NCI-H526 treated with DMSO at 0.1 percent for 48 hours (cell line): ENCODE measurements around the gene CKLF.

ENCODE experiments used
- DNase-seq: peaks from one replicate; lab custom pipeline; 2025; lab: John Stamatoyannopoulos, UW

Gene CKLF

DNA sequence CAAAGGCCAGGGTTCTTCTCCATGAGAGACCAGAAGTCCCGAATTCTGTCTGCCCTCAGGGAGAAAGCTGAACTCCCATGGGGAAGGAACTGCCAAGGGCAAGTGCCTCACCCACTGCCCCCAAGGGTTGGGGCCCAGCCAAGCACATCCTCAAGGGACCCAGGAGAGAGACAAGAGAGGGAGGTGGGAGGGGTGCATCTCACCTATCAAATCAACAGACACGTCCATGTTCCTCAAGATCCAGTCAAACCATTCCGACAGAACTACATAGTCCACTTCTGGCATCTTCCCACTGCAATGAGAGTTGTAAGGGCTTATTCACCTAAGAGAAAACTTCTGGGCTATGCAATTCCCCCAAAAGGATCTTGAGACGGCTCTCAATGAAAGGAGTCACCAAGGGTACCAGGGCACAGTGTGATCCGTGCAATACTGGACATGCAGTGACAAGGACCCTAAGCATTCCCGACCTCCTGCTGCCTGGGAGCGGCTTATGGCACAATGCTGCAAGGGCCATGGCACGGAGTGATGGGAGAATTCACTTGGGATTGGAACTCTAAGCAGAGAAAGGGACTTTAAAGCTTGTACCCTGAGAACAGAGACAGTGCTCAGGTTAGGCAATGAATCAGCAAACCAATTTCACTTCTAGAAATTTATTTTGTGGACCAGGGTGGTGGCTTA is 34.7 kb upstream of the CKLF start:
- no peak for DNase-seq

DNA sequence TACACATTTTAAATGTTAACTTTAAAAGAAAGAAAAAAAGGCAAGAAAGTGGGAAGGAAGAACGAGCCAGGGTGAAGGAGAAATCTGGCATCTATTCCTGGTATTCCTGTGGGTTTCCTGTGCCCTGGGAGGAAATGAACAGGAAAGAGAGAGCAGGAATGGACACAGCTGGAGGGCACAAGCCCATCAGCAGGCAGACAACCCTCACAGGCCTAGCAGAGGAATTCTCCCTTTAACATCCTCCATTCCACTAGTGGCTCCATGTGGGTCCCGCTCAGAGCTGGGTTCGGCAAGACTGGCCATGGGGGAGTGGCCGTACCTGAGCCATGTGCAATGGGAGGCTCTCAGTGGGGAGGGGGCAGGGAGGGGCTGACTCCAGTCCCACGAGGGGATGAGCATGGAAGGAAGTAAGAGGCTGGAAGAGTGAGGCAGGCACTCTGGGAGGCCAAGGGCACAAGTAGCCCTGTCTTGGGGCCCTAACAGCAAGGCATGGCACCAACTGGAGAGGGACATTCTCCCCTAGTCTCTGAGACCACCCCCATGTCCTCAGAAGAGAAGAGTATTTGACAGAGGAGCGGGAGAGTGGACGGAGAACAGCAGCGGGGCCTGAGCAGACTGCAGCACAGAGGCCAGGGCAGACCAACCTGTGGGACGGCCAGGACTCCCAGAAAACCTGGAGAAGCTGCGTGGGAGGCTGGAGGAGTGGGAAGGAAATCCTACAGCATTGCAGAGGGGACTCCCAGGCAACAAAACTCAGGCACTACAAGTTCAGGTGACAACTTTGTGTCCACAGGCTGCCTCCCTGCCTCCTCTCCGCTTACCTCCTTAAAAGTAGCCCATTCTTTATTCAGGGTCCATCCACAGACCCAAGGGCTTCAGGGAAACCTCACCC is 32.6 kb upstream of the CKLF start:
- no peak for DNase-seq

DNA sequence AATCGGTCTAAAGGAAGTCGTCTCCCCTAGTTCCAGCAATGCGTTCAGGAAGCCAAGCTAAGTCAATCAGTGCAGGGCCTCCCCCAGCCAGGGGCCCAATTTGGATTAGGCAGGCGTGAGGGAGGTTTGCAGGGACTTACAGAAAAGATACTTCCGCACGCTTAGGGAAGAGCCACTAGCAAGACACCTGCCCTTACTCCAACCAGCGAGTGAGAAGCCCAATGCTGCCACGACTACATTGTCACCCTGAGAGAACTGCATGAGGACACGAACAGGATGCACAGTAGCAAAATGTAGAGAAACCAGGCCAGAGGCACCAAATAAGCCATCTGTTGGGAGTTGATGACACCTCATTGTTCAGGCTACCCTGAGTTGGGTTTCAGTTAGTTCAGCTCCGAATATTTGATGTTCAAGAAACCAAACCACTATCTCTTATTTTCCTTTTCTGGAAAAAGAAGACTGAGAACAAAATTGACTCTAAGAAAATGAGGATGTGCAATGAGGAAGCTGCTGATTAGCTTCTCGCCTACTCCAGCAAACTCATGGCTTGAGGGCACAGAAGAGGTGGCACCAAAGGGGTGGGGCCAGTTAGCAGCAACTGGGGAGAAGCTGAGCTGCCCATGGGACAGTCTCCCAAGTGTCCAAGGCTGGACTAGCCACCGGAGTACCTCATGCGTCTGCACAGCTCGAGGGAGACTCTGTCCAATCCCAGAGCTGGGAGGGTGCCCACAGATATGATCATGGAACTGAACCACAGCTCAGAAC is 31.8 kb upstream of the CKLF start:
- DNase-seq: no peak

DNA sequence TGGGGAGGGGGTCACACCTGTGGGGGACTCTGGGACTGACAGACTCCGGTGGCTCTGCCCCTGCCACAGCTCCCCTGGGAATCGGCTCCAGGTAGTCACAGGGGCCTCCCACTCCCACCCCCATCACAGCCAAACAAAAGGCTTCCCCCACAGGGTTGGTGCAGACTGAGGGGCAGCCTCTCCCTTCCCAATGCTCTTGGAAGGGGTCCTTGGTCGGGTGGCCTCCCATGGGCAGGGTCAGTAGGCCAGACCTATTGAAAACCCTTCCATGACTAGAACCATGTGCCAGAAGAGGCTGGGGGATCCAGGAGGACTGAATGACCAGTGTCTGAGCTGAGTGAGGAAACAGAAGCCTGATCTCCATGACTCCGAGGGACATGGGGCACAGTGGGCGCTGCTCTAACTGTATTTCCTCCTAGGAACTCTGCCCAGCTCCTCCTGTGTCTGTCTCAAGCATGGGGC is 31.1 kb upstream of the CKLF start:
- no peak for DNase-seq

DNA sequence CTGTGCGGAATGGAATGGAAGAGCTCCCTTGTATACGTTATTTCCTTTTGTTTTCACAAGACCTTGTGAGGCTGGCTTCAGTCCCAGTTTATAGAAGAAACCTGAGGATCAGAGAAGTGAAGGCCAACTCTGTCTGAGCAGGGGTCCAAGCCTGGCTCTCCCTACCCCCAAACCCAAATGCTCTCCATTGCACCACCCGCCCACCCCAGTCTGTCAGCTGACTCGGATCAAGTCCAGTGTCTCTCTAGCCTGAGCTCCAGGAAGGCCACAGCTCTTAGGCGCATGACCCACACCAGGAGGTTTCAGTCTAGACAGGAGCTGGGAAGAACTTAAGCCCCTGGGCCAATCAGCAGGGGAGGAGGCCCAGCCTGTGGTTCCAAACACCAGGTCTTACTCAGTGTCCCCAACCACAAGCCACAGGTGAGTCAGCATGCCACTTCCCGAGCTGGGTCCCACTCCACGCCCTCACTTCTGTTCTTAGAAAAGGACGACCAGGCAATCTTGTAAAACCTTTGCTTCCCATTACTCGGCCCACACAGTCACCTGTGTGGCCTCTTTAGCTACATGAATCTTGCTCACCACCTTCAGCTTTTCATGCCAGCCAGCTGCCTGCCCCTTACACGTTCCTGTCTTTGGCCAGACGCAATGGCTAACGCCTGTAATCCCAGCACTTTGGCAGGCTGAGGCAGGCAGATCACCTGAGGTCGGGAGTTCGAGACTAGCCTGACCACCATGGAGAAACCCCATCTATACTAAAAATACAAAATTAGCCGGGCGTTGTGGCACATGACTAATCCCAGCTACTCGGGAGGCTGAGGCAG is 30.2 kb upstream of the CKLF start:
- no peak for DNase-seq

DNA sequence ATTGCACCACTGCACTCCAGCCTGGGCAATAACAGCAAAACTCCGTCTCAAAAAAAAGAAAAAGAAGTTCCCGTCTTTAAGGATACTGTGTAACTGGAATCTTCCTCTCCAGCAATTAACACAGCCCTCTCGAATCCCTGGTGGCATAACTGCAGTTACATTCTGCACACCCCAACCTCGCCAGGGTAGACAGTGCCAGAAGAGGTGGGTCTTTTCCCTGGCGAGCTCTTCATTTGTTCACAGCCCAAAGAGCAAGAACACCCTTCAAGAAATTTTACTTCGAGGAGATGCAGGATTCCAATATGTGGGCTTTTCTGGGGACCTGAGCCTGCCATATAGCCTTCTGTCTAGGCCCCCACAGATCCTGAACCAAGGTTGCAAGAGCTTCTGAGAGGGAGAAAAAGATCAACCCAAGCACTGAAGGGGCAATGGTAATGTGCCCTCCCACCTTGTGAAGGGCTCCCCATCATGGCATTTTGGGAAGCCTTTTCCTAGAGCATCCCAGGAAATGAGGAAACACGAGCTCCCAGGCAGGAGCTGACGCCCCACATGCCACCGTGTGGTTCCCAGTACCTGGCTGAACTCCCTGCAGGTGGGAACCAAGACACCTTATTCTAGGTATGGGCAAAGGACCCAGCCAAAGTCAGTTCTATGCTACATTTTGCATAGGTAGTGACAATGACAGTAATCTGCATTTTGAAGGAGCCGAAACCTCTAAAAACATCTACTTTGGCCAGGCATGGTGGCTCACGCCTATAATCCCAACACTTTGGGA is 29.4 kb upstream of the CKLF start:
- DNase-seq: no peak

DNA sequence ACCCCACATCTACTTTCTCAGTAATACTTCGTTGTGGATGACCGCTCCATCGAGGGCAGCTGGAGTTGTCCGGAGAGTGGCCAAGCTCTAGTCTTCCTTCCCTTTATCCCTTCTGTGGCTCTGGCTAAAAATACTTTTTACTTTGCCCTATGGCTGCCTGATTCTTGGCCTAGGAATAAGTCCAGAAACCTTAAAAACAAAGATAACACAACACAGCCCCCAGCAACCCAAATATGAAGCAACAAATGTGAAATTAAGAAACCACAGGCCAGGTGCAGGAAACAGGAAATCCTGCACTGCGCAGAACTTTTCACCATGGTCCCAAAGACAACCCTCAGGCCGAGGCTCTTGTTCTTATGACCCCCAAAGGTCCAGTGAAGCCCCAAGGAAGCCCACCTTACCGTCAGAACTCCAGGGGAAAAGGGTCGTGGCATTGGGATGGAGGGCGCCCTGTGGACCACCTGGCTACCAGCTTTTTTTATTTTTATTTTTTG is 28.5 kb upstream of the CKLF start:
- DNase-seq: no peak

DNA sequence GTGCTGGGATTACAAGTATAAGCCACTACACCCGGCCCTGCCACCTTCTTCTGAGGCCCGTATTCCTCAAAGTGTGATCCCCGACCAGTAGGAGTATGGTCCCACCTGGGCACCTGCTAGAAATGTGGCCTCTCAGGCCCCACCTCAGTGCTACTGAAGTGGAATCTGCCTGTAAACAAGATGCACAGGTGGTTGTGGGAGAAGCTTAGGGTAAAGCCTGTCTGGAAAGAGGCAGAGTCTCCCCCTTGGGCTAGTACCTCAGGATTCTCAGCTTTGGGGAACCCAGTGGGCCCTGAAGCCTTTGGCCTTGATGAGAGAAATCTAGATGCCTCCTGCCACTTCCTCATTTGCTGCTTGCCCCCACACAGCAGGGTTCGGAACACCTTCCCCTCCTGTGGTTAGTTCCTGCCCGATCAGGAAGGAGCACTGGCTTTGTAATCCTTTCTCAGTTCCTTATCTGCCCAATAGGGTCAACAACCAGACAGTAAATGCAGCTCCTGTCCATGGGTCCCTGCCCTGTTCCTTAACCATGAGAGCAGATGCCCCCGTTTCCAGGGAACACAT is 27.7 kb upstream of the CKLF start:
- no peak for DNase-seq

DNA sequence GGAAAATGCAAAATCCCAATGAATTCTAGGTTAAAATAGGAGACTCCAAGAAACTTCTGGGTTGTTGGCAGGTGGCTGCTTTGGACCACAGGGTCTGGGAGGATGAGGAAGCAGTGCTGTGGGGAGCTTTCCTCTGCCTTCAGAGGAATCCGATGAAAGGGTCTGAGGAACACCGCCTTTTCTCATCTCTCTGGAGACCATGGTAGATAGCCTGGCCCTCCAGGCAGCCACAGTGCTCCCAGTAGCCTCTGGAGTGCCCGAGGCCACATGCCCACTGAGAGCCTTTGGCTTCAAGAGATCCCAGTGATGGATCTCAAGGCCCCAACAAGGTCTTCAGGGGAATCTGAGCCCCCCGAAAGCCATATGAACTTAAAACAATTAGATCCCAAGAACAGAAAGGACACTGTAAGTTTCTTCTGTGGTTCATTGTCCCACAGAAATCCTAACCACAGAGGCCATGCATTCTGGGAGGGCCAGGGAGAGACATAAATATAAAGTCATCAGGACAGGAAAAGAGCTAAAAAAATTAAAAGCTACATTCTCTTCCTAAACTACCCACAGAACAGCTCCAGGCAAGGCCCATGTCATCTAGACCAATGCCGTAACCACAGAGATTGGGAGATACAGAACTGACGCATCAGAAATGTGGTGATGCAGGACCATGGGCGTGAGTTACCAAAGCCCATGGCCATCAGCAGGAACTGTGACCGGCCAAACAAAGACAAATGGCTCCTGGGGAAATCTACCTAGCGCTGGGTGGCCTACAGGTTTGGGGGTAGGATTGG is 26.8 kb upstream of the CKLF start:
- DNase-seq: no peak

DNA sequence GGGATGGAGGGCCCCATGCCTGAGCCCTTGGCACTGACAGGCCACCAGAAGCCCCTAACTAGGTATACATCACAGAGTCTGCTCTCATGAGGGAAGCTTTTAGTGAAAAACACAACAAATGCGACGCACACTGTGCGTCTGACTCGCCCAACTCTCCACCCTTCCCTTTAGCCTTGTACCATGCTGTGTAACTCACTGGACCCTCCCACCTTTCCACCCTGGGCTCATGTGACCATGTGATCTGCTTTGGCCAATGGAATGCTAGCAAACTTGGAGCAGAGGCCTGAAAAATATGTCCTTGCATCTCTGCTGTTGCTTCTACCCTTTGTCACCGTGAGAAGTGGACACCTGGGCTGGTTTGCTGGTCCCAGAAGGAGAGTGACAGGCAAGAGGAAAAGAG is 24.1 kb upstream of the CKLF start:
- no peak for DNase-seq

DNA sequence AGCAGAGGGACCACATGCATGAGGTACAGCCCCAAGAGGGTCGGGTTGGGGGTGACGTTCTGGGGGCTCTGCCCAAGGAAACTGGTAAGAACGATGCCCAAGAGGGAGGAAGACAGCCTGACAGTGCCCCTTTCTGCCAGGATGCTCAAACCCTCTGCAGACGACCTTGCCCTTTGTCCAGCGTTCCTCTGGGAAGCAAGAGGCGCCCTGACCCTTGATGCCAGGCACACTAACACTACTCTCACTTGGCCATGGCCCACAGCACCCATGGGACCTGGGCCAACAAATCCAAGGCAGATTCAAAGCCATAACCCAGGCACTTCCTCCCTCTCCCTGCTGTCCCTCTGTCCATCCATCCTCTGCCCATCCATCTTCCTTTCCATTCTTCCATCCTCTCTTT is 22.9 kb upstream of the CKLF start:
- DNase-seq: no peak

DNA sequence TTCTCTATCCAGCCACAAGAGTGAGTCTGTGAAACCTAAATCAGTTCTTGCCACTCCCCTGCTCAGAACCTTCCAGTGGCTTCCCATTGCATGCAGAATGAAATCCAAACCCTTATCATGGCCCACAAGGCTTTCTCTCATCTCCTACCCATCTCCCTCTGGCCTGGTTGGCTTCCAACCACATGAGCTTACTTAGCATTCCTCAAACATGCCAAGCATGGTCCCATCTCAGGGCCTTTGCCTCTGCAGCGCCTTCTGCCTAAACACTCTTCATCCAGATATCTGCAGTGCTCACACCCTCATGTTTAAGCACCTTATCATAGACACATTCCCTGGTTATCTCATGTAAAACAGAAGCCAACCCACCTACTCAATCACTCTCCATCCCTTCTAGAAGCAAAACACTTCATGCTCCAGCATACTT is 18.0 kb upstream of the CKLF start:
- no peak for DNase-seq

DNA sequence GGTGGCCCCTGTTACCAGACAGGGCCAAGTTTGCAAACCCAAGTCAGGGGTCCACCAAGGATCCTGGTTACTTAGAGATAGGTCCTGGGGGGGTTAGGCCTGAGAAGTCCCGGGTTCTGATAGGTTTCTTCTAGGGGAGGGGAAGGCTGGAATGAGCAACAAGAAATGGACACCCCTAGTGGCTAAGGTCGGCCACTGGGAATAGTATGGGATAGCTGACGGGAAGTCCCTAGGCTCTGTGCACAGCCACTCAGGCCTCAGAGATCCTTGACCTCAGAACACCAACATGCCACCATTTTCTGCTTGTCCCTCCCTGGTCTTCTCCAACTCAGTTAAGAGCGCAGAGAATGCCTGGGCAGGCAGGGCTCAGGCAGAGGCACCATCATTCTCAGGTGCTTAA is 15.9 kb upstream of the CKLF start:
- no peak for DNase-seq

DNA sequence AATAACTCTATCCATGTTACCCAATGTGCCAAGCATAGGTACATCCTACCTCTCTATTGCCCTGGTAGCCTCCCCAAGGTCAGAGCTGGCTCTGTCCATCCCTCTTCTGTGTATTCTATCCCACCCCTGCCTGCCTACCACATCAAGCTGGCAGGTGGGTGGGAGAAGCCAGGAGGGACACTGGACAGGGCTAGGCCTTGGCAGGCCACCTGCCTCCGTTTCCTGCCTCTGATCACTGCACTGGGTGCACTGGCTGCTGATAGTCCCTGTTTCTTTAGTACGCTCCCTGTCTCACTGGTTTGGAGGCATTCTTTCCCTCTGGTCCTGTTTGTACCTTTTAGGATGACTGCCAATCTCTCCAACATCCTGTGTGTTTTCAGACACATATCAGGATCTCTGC is 15.1 kb upstream of the CKLF start:
- DNase-seq: no peak

DNA sequence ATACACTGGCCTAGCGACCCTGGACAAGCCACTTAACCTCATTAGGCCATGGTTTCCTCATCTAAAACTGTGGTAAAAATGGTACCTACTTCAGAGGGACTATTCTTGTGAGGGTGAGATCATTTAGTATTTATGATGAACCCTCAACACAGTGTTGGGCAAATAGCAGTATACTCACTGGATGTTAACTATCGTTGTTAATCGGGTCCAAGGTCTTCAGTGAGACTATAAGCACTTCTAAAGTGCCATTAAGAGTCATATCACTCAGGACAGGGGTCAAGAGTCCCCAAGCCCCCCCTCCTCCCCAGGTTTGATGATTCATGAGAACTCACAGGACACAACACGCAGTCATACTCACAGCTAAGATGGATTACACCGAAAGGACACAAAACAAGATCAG is 13.5 kb upstream of the CKLF start:
- DNase-seq: no peak

DNA sequence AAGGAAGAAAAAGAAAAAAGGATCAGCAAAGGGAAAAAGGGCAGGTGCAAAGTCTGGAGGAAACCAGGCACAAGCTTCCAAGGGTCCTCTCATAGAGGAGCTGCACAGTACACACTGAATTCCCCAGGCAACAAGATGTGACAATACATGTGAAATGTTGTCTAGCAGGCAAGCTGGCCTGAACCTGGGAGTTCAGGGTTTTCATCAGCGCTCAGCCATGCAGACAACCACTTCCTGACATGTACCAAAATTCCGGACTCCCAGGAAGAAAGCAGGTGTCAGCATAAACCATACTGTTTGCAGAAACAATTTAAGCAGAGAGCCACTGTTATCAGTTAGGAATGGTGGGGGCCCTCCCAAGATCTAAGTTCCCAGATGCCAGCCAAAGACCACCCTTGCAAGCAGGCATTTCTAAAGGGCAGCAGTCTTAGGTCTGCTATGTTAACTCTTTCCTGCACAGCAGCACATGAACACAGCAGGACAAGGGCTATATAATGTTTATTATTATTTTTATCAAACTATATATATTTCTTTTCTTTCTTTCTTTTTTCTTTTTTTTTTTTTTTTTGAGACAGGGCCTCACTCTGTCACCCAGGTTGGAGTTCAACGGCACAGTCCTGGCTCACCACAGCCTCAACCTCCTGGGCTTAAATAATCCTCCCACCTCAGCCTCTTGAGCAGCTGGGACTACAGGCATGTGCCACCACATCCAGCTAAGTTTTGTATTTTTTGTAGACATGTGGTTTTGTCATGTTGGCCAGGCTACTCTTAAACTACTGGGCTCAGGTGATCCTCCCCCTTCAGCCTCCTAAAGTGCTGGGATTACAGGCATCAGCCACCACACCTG is 12.5 kb upstream of the CKLF start:
- DNase-seq: no peak

DNA sequence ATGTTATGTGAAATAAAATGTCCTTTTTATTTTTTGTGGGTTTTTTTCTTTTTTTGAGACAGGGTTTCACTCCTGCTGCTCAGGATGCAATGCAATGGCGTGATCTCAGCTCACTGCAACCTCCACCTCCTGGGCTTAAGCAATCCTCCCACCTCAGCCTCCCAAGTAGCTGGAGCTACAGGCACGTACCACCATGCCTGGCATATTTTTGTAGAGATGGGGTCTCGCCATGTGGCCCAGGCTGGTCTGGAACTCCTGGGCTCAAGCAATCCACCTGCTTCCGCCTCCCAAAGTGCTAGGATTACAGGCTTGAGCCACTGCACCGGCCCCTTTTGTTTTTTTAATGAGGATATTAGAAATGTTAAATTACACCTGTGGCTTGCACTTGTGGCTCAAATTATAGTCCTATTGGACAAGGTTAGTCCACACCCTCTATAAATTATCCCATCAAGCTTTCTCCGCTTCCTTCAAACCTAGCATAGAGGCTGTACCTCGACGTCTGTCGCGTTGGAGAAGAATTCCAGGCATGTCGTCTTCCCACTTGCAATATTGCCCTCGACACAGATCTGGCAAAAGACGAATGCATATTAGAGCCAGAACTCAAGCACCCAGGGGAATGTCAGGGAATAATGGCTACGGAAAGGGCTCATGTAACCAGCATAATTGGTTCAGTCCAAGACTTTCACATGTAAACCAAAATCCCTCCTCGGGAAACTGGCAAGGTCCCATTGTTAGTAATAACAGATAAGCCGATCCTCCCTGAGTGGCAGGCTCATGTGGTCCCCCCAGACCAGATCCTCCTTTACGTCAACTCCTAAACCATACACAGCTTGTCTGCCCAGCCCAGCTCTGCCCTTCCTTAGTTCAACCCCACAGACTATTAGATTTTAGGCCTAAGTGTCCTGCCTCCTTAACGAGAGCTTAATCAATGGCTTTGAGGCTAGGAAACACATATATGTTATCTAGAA is 10.7 kb upstream of the CKLF start:
- no peak for DNase-seq

DNA sequence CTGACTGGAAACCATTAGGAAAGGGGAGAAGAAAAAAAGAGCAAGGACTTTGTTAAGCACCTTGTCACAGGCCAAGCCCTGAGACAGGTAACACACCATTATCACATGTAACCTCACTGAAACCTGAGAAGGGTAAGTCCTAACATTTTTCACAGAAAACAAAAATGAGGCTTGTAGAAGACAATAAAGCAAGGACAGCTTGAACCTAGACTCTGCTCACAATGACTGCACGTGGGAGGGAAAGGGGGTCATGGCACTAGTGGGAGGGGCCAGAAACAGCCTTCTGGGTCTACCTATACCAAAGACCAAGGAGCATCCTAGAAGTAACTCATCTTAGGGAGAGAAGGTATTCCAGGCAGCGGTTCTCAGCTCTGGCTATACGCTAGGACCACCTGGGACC is 10.0 kb upstream of the CKLF start:
- no peak for DNase-seq
